Stomach (tissue), 9 donors: Measurements from ENCODE around the gene GPANK1. TPM values are rescaled to one million over a fixed set of nuclear protein-coding genes. Genes with fewer than 3 reads are reported as not detected.

Experiments
- DNase-seq, 2 donors: peaks; one replicate each; pipeline versions ENCODE4 v3.0.0 to v3.0.0-alpha.2; 2013 to 2019
- H3K27ac ChIP-seq, 5 donors: fragments of 200-600 bp in 4 of 5; sonication (generic) in 4 of 5; one replicate each; pipeline ENCODE4 v1.5.1; 2013 to 2019; ENCODE audit warnings: mild to moderate bottlenecking in 1 of 5, moderate library complexity in 1 of 5
- H3K27me3 ChIP-seq, 3 donors: fragments of 200-600 bp; sonication (generic); one replicate each; pipeline ENCODE4 v1.5.1; 2017 to 2019; ENCODE audit warnings: mixed run types in 1 of 3
- H3K36me3 ChIP-seq, 4 donors: fragments of 200-600 bp; sonication (generic); 1 replicate in 3 of 4; 2 replicates in 1 of 4; pipeline ENCODE4 v1.5.1; 2016 to 2019
- H3K4me1 ChIP-seq, 4 donors: fragments of 200-600 bp; sonication (generic); one replicate each; pipeline ENCODE4 v1.5.1; 2016 to 2019
- H3K4me3 ChIP-seq, 4 donors: fragments of 200-600 bp; sonication (generic) in 3 of 4; one replicate each; pipeline ENCODE4 v1.5.1; 2016 to 2019; ENCODE audit warnings: mild to moderate bottlenecking in 1 of 4
- H3K9me3 ChIP-seq, 4 donors: fragments of 200-600 bp; sonication (generic); one replicate each; pipeline ENCODE4 v1.5.1; 2016 to 2019
- CTCF ChIP-seq, 7 experiments: fragments of 450-650 bp in 4 of 7; fragments of 200-600 bp in 3 of 7; sonication (generic) in 3 of 7; IDR thresholded peaks; one replicate each; pipeline ENCODE4 v1.5.1; 2016 to 2019; ENCODE audit warnings: antibody characterized with exemption in 7 of 7, control low read depth in 2 of 7, mild to moderate bottlenecking in 1 of 7
- EP300 ChIP-seq: sonication (generic); formaldehyde crosslinking; IDR thresholded peaks from one replicate; pipeline ENCODE4 v1.6.1; 2017; ENCODE audit warnings: antibody characterized with exemption
- POLR2A ChIP-seq, 4 donors: fragments of 450-650 bp; IDR thresholded peaks; one replicate each; pipeline ENCODE4 v1.6.1; 2016; ENCODE audit warnings: antibody characterized with exemption in 4 of 4, control low read depth in 2 of 4, mild to moderate bottlenecking in 1 of 4, moderate library complexity in 1 of 4
- POLR2AphosphoS5 ChIP-seq, 3 donors: sonication (generic); formaldehyde crosslinking; IDR thresholded peaks; one replicate each; pipeline ENCODE4 v1.6.1; 2016; ENCODE audit warnings: antibody characterized with exemption in 3 of 3
- WGBS, 5 donors: extraction: QIAGEN DNeasy Blood & Tissue Kit in 3 of 5; methylation state at CpG; one replicate each; pipeline versions ENCODE4 v1.1.5 to v1.1.7; 2013 to 2018; 5-methylcytosine and 5-hydroxymethylcytosine counted together
- intact Hi-C: fragments of 100-400 bp; cut with DNase I; formaldehyde crosslinking; loops from one replicate; pipeline ENCODE4 v1.15.1; 2023; ENCODE audit warnings: low total_unique reads
- polyA plus RNA-seq, 3 donors: library from polyadenylated mRNA; stranded (reverse); fragments of 200-250 nt; gene quantifications; one replicate each; pipeline ENCODE4 v1.2.3, GENCODE V29; 2013
- total RNA-seq, 5 donors: library from RNA; depleted of rRNA; stranded (reverse); fragments of >200 nt; gene quantifications; one replicate each; pipeline versions ENCODE4 v1.1.0 to v1.2.3, GENCODE V29; 2014 to 2016
- donor health status: healthy with polysubstance abuse.
- donor health status: Bipolar disorder and iron deficiency.
- donor health status: healthy.

GPANK1 gene
- total and polyA plus RNA-seq, 8 donors = 5.8 to 36.8 (median 13.2) TPM

- Histone ChIP-seq H3K36me3 (peaks cover 17 to 26% (median 23%) of the 10 kb centered on the region in 4 donors), H3K27me3 (no peaks in the 10 kb centered on the region), H3K4me1 (peaks cover 16 to 28% (median 23%) of the 10 kb centered on the region in 4 donors), H3K4me3 (peak overlapping the region; percentile 70 to 95 (median 90)), H3K9me3 (no peaks in the 10 kb centered on the region), H3K27ac (peak overlapping the region; percentile 91 to 99 (median 98))
- TF ChIP-seq EP300 (no peak), POLR2A (IDR thresholded peaks at IDR 0.05) (peak in 2 of 4 donors; percentile 82 to 95), CTCF (IDR thresholded peaks at IDR 0.05) (no peak), POLR2AphosphoS5 (IDR thresholded peaks at IDR 0.05) (peak; percentile 52 to 93 (median 89))
- peak; percentile 97 to 100 for DNase-seq
- intact Hi-C loops = no loop called here
- 0 to 1% (median 0%) methylated on average over 49 to 50 of the region's 50 CpGs for WGBS, 5 donors
These were observed 44.8 kb downstream of the GPANK1 start for GRCh38 chr6:31619805-31620585.

GRCh38 chr6:31617010-31617409 lies 47.8 kb downstream of the GPANK1 start:
- no peak for DNase-seq
- Histone ChIP-seq H3K27ac (no peak overlapping the region), H3K27me3 (no peaks in the 10 kb centered on the region), H3K9me3 (no peaks in the 10 kb centered on the region), H3K4me3 (no peak overlapping the region), H3K4me1 (peaks cover 7 to 17% (median 7%) of the 10 kb centered on the region in 4 donors), H3K36me3 (no peaks in the 10 kb centered on the region)
- no peak for TF ChIP-seq CTCF (IDR thresholded peaks at IDR 0.05)
- TF ChIP-seq POLR2AphosphoS5 (IDR thresholded peaks at IDR 0.05) = no peak
- no peak for TF ChIP-seq EP300
- TF ChIP-seq POLR2A (IDR thresholded peaks at IDR 0.05) = no peak
- WGBS, 5 donors = 87 to 94% (median 92%) methylated on average over 2 of the region's 2 CpGs
- intact Hi-C loops = no loop called here

GRCh38 chr6:31615748-31616147 lies 49.0 kb downstream of the GPANK1 start:
- intact Hi-C loops = no loop called here
- Histone ChIP-seq H3K4me3 (peak overlapping the region in 3 of 4 donors; percentile 3 to 31 (median 27)), H3K4me1 (peaks cover 0 to 7% (median 0%) of the 10 kb centered on the region in 4 donors), H3K27ac (peak overlapping the region in 4 of 5 donors; percentile 18 to 67 (median 36)), H3K27me3 (no peaks in the 10 kb centered on the region), H3K9me3 (no peaks in the 10 kb centered on the region), H3K36me3 (no peaks in the 10 kb centered on the region)
- 62 to 69% (median 67%) methylated on average over 7 of the region's 7 CpGs for WGBS, 5 donors
- peak in 1 of 2 donors; percentile 47 for DNase-seq
- no peak for TF ChIP-seq POLR2A (IDR thresholded peaks at IDR 0.05)
- TF ChIP-seq POLR2AphosphoS5 (IDR thresholded peaks at IDR 0.05) = no peak
- no peak for TF ChIP-seq CTCF (IDR thresholded peaks at IDR 0.05)
- TF ChIP-seq EP300 = no peak

GRCh38 chr6:31614684-31615578 lies 49.9 kb downstream of the GPANK1 start, which contains the start of gene AIF1:
AIF1 (plus strand) TSS chr6:31615234; CDS start chr6:31615330, 96 bp downstream.
- H3K36me3 ChIP-seq = no peaks in the 10 kb centered on the region
- H3K27me3 ChIP-seq = no peaks in the 10 kb centered on the region
- no peak for DNase-seq
- 49 to 61% (median 58%) methylated on average over 6 of the region's 6 CpGs for WGBS, 5 donors
- H3K4me1 ChIP-seq = peaks cover 0 to 7% (median 0%) of the 10 kb centered on the region in 4 donors
- intact Hi-C loops = no loop called here
- H3K9me3 ChIP-seq = no peaks in the 10 kb centered on the region
- H3K27ac ChIP-seq = peak within 1 kb of the TSS in 4 of 5 donors; percentile 18 to 67 (median 36)
- peak within 1 kb of the TSS in 3 of 4 donors; percentile 3 to 31 (median 27) for H3K4me3 ChIP-seq
- TF ChIP-seq EP300 = no peak
- no peak for TF ChIP-seq CTCF (IDR thresholded peaks at IDR 0.05)
- TF ChIP-seq POLR2A (IDR thresholded peaks at IDR 0.05) = no peak
- no peak for TF ChIP-seq POLR2AphosphoS5 (IDR thresholded peaks at IDR 0.05)
